HCT116 (cell line): Measurements from ENCODE around the gene SORCS2. TPM values are rescaled to one million over a fixed set of nuclear protein-coding genes. Genes with fewer than 3 reads are reported as not detected.

Experiments used
- ATAC-seq: fragments of 200-7000 bp; cut with Tn5 transposase; 2 replicates; pipeline ENCODE4 v1.9.1; 2020; ENCODE audit warnings: mild to moderate bottlenecking, moderate library complexity
- BruUV-seq: library from RNA; stranded (reverse); fragments of 400-500 nt; replicated peaks from 2 replicates; lab custom pipeline; 2021; lab: Mats Ljungman, UMichigan
- CTCF ChIA-PET: fragments of 300-600 bp; sonication (Branson Sonifier 250); formaldehyde crosslinking; loops from one replicate; lab custom pipeline; 2021; ENCODE audit warnings: antibody characterized with exemption; lab: Charles Lee
- POLR2A ChIA-PET: fragments of 300-600, 350-600 bp; sonication (Branson Sonifier 250); formaldehyde crosslinking; loops from one replicate; lab custom pipeline; 2021; ENCODE audit warnings: antibody characterized with exemption; lab: Charles Lee
- RAD21 ChIA-PET, 2 experiments: fragments of 300-600 bp; sonication (Branson Sonifier 250); formaldehyde crosslinking; loops; one replicate each; lab custom pipeline; 2023; ENCODE audit warnings: low total read pairs in 2 of 2; ENCODE audit not compliant: uncharacterized antibody in 2 of 2, unreplicated experiment in 2 of 2, low non-redundant PET in 1 of 2; lab: Charles Lee
- DNase-seq: peaks from one replicate; pipeline ENCODE4 v3.0.0-alpha.2; 2010; ENCODE audit warnings: low read depth, low spot score
- H2AFZ ChIP-seq: fragments of 200-600 bp; shearing (Covaris generic), sonication (generic); 2 replicates; pipeline ENCODE4 v1.6.1; 2017; ENCODE audit warnings: low read depth, mixed run types, mixed read lengths, antibody characterized with exemption, low read length; ENCODE audit not compliant: poor library complexity, severe bottlenecking
- H3K27ac ChIP-seq: 2 replicates; pipeline ENCODE4 v1.5.1; 2012; ENCODE audit warnings: low read depth, low read length
- H3K27me3 ChIP-seq: fragments of 200-600 bp; sonication (generic); 2 replicates; pipeline ENCODE4 v1.6.1; 2016; ENCODE audit warnings: mixed run types, low read length, mixed read lengths; ENCODE audit not compliant: insufficient read depth
- H3K36me3 ChIP-seq, 2 experiments: fragments of 200-500 bp in 1 of 2; fragments of 200-600 bp in 1 of 2; sonication (Bioruptor generic) in 1 of 2; sonication (generic) in 1 of 2; 2 replicates each; pipeline versions ENCODE4 v1.5.1 to v1.6.1; 2014 to 2016; ENCODE audit warnings: low read length in 2 of 2, inconsistent platforms in 1 of 2, mixed read lengths in 1 of 2, mixed run types in 1 of 2; ENCODE audit not compliant: insufficient read depth in 2 of 2, control insufficient read depth in 1 of 2
- H3K4me1 ChIP-seq, 2 experiments: fragments of 200-600 bp in 1 of 2; sonication (generic) in 1 of 2; 2 replicates each; pipeline versions ENCODE4 v1.5.1 to v1.6.1; 2012 to 2017; ENCODE audit warnings: low read length in 2 of 2, inconsistent platforms in 1 of 2, mild to moderate bottlenecking in 1 of 2, mixed read lengths in 1 of 2, mixed run types in 1 of 2, moderate library complexity in 1 of 2; ENCODE audit not compliant: insufficient read depth in 2 of 2, control insufficient read depth in 1 of 2
- H3K4me2 ChIP-seq: fragments of 200-600 bp; sonication (generic); 2 replicates; pipeline ENCODE4 v1.6.1; 2017; ENCODE audit warnings: mixed run types, low read length, mixed read lengths
- H3K4me3 ChIP-seq, 2 experiments: fragments of 200-600 bp in 1 of 2; sonication (generic) in 1 of 2; replicated peaks in 1 of 2; 2 replicates each; pipeline ENCODE4 v1.5.1; 2011 to 2016; ENCODE audit warnings: low read length in 2 of 2, control low read depth in 1 of 2, low read depth in 1 of 2, mild to moderate bottlenecking in 1 of 2, mixed read lengths in 1 of 2, mixed run types in 1 of 2
- H3K79me2 ChIP-seq: fragments of 200-600 bp; sonication (generic); 2 replicates; pipeline ENCODE4 v1.6.1; 2017; ENCODE audit warnings: mild to moderate bottlenecking, mixed run types, low read length, moderate library complexity, mixed read lengths; ENCODE audit not compliant: insufficient read depth
- H3K9ac ChIP-seq: fragments of 200-600 bp; sonication (generic); 2 replicates; pipeline ENCODE4 v1.6.1; 2016; ENCODE audit warnings: low read length, mixed read lengths
- H3K9me2 ChIP-seq: fragments of 200-600 bp; sonication (generic), shearing (Covaris generic); 2 replicates; pipeline ENCODE4 v1.6.1; 2017; ENCODE audit warnings: mixed run types, mild to moderate bottlenecking, moderate library complexity; ENCODE audit not compliant: insufficient read depth
- H3K9me3 ChIP-seq, 2 experiments: fragments of 200-500 bp in 1 of 2; fragments of 200-600 bp in 1 of 2; sonication (Bioruptor generic) in 1 of 2; sonication (generic) in 1 of 2; 2 replicates each; pipeline ENCODE4 v1.6.1; 2014 to 2017; ENCODE audit warnings: low read length in 2 of 2, mixed read lengths in 2 of 2, inconsistent platforms in 1 of 2, low read depth in 1 of 2, mild to moderate bottlenecking in 1 of 2, mixed run types in 1 of 2, moderate library complexity in 1 of 2; ENCODE audit not compliant: control insufficient read depth in 1 of 2, insufficient read depth in 1 of 2
- H4K20me1 ChIP-seq: fragments of 200-600 bp; sonication (generic), shearing (Covaris generic); 2 replicates; pipeline ENCODE4 v1.6.1; 2017; ENCODE audit warnings: mixed run types, mild to moderate bottlenecking, moderate library complexity; ENCODE audit not compliant: insufficient read depth
- CBX3 ChIP-seq: IDR thresholded peaks from 2 replicates; pipeline ENCODE4 v1.6.1; 2012; ENCODE audit warnings: low read depth
- EGR1 ChIP-seq: IDR thresholded peaks from 2 replicates; pipeline ENCODE4 v1.6.1; 2012; ENCODE audit warnings: low read depth
- ELF1 ChIP-seq: IDR thresholded peaks from 2 replicates; pipeline ENCODE4 v1.6.1; 2012; ENCODE audit warnings: low read depth, borderline replicate concordance
- EZH2 ChIP-seq: fragments of 200-600 bp; sonication (generic); IDR thresholded peaks from 2 replicates; pipeline ENCODE4 v1.6.1; 2017; ENCODE audit warnings: antibody characterized with exemption, mixed run types
- EZH2phosphoT487 ChIP-seq: fragments of 200-600 bp; IDR thresholded peaks from 2 replicates; pipeline ENCODE4 v1.6.1; 2018; ENCODE audit warnings: antibody characterized with exemption, borderline replicate concordance
- FOSL1 ChIP-seq: IDR thresholded peaks from 2 replicates; pipeline ENCODE4 v1.6.1; 2012; ENCODE audit warnings: low read depth
- JUND ChIP-seq: IDR thresholded peaks from 2 replicates; pipeline ENCODE4 v1.6.1; 2012
- POLR2A ChIP-seq: IDR thresholded peaks from 2 replicates; pipeline ENCODE4 v1.7.0; 2011; ENCODE audit warnings: borderline replicate concordance; ENCODE audit not compliant: insufficient read depth, insufficient read length; ENCODE audit errors: extremely low read depth
- POLR2AphosphoS5 ChIP-seq: IDR thresholded peaks from 2 replicates; pipeline ENCODE4 v1.6.1; 2011; ENCODE audit warnings: mild to moderate bottlenecking, low read depth, low read length, moderate library complexity
- RAD21 ChIP-seq: IDR thresholded peaks from 2 replicates; pipeline ENCODE4 v1.6.1; 2012; ENCODE audit warnings: low read depth, mild to moderate bottlenecking
- SIN3A ChIP-seq: IDR thresholded peaks from 2 replicates; pipeline ENCODE4 v1.6.1; 2012; ENCODE audit warnings: low read depth
- SRF ChIP-seq: IDR thresholded peaks from 2 replicates; pipeline ENCODE4 v1.6.1; 2012; ENCODE audit warnings: low read depth
- TCF7L2 ChIP-seq: IDR thresholded peaks from 2 replicates; pipeline ENCODE4 v1.7.0; 2011; ENCODE audit warnings: borderline replicate concordance, inconsistent platforms; ENCODE audit not compliant: insufficient read depth, insufficient read length; ENCODE audit errors: extremely low read depth
- ZBTB33 ChIP-seq: IDR thresholded peaks from 2 replicates; pipeline ENCODE4 v1.6.1; 2011; ENCODE audit warnings: mild to moderate bottlenecking, low read length, moderate library complexity; ENCODE audit not compliant: insufficient replicate concordance; ENCODE audit errors: extremely low read depth
- ZNF274 ChIP-seq: fragments of 200-500 bp; sonication (Bioruptor generic); IDR thresholded peaks from 2 replicates; pipeline ENCODE4 v1.6.1; 2014; ENCODE audit warnings: mild to moderate bottlenecking, low read depth, low read length, inconsistent platforms
- intact Hi-C: fragments of 100-400 bp; cut with micrococcal nuclease; formaldehyde crosslinking; loops from 2 replicates; pipeline ENCODE4 v1.10.0; 2022
- total RNA-seq: library from RNA; stranded (reverse); gene quantifications from one replicate; pipeline ENCODE4 v1.2.1, GENCODE V29; 2021; ENCODE audit not compliant: unreplicated experiment
- TF ChIP-seq, protein P1 (sequence below), 3 experiments: fragments of 200-600 bp in 1 of 3; sonication (generic) in 1 of 3; IDR thresholded peaks in 2 of 3; conservative IDR thresholded peaks in 1 of 3; 2 replicates each; pipeline ENCODE4 v1.5.1; 2012 to 2017; ENCODE audit warnings: low read depth in 2 of 3, low read length in 2 of 3, antibody characterized with exemption in 1 of 3, borderline replicate concordance in 1 of 3, control low read depth in 1 of 3, mild to moderate bottlenecking in 1 of 3, mixed read lengths in 1 of 3, mixed run types in 1 of 3, moderate library complexity in 1 of 3; ENCODE audit not compliant: insufficient read depth in 1 of 3
- TF ChIP-seq, protein P2 (sequence below): IDR thresholded peaks from 2 replicates; pipeline ENCODE4 v1.6.1; 2012
- TF ChIP-seq, protein P3 (sequence below): IDR thresholded peaks from 2 replicates; pipeline ENCODE4 v1.6.1; 2012

The SORCS2 gene
- total RNA-seq, 1 experiment from 2014 or later, result 0.37 TPM

GRCh38 chr4:7233006-7233580 lies 40.8 kb downstream of the SORCS2 start:
- no peak for ATAC-seq

DNA sequence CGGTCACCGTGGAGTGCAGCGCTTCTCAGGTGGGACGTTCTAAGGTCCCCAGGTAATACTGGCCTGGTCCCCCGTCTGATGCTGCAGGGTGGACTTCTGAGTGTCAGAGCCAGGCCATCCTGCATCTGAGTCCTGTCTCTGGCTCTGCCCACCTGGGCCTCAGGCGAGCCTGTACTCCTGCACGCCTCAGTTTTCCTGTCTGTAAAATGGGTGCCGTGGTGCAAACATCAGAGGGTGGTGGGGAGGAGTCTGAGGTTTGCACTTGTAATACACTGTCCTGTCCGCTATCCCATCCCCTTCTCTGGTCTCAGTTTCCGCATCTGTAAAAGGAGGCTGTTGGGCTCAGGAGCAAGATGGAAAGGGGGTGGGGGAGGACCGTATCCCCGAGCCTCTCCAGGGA lies 41.3 kb downstream of the SORCS2 start:
- RAD21 ChIA-PET, result no interaction called here
- Histone ChIP-seq H3K4me3 (no peak overlapping the region), H4K20me1 (no peaks in the 10 kb centered on the region), H3K36me3 (no peaks in the 10 kb centered on the region), H3K27me3 (no peaks in the 10 kb centered on the region), H3K4me1 (no peaks in the 10 kb centered on the region), H3K9ac (no peak overlapping the region), H3K27ac (no peak overlapping the region), H3K9me2 (no peaks in the 10 kb centered on the region), H3K9me3 (peaks cover 3 to 4% of the 10 kb centered on the region in 2 experiments; a peak in 3 of 4 replicates), H2AFZ (no peak overlapping the region), H3K4me2 (no peak overlapping the region), H3K79me2 (no peaks in the 10 kb centered on the region)
- CTCF ChIA-PET, result no interaction called here
- no TSS peak for BruUV-seq
- no peak for DNase-seq
- intact Hi-C loops, result no loop called here
- POLR2A ChIA-PET, result no interaction called here
- ATAC-seq, result no peak
- TF ChIP-seq, protein P1, sequence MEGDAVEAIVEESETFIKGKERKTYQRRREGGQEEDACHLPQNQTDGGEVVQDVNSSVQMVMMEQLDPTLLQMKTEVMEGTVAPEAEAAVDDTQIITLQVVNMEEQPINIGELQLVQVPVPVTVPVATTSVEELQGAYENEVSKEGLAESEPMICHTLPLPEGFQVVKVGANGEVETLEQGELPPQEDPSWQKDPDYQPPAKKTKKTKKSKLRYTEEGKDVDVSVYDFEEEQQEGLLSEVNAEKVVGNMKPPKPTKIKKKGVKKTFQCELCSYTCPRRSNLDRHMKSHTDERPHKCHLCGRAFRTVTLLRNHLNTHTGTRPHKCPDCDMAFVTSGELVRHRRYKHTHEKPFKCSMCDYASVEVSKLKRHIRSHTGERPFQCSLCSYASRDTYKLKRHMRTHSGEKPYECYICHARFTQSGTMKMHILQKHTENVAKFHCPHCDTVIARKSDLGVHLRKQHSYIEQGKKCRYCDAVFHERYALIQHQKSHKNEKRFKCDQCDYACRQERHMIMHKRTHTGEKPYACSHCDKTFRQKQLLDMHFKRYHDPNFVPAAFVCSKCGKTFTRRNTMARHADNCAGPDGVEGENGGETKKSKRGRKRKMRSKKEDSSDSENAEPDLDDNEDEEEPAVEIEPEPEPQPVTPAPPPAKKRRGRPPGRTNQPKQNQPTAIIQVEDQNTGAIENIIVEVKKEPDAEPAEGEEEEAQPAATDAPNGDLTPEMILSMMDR (IDR thresholded peaks at IDR 0.05 in 2 of 3, conservative IDR thresholded peaks at IDR 0.05 in 1 of 3; ENCODE audit: borderline replicate concordance in 1 of 3, insufficient read depth in 1 of 3, low read depth in 2 of 3, low read length in 2 of 3), result no peak
- TF ChIP-seq FOSL1, result no peak
- TF ChIP-seq ZBTB33, result no peak
- no peak for TF ChIP-seq POLR2AphosphoS5
- no peak for TF ChIP-seq TCF7L2
- no peak for TF ChIP-seq EZH2
- no peak for TF ChIP-seq POLR2A
- TF ChIP-seq ZNF274, result no peak
- TF ChIP-seq RAD21, result no peak
- no peak for TF ChIP-seq JUND
- TF ChIP-seq EGR1, result no peak
- TF ChIP-seq SRF, result no peak
- no peak for TF ChIP-seq SIN3A
- TF ChIP-seq EZH2phosphoT487, result no peak
- TF ChIP-seq CBX3, result no peak
- TF ChIP-seq, protein P2, sequence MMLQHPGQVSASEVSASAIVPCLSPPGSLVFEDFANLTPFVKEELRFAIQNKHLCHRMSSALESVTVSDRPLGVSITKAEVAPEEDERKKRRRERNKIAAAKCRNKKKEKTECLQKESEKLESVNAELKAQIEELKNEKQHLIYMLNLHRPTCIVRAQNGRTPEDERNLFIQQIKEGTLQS, result no peak

More at GRCh38 chr4:7233006-7233580, 40.8 kb downstream of the SORCS2 start:
- TF ChIP-seq, protein P3, sequence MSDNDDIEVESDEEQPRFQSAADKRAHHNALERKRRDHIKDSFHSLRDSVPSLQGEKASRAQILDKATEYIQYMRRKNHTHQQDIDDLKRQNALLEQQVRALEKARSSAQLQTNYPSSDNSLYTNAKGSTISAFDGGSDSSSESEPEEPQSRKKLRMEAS, result no peak
- no peak for TF ChIP-seq POLR2AphosphoS5
- no peak for TF ChIP-seq SIN3A
- TF ChIP-seq ELF1, result no peak
- no peak overlapping the region for H3K27ac ChIP-seq
- H3K9ac ChIP-seq, result no peak overlapping the region
- H3K27me3 ChIP-seq, result no peaks in the 10 kb centered on the region
- no peak overlapping the region for H2AFZ ChIP-seq
- intact Hi-C loops, result no loop called here
- H3K4me2 ChIP-seq, result no peak overlapping the region
- H3K9me2 ChIP-seq, result no peaks in the 10 kb centered on the region
- no peaks in the 10 kb centered on the region for H3K36me3 ChIP-seq
- H3K79me2 ChIP-seq, result no peaks in the 10 kb centered on the region
- ChIA-PET POLR2A (no interaction called here), CTCF (no interaction called here), RAD21 (no interaction called here)
- DNase-seq, result no peak
- no TSS peak for BruUV-seq
- no peaks in the 10 kb centered on the region for H3K9me3 ChIP-seq
- no peaks in the 10 kb centered on the region for H3K4me1 ChIP-seq
- H4K20me1 ChIP-seq, result no peaks in the 10 kb centered on the region
- H3K4me3 ChIP-seq, result no peak overlapping the region
